ENCODE results near the gene NKRF. TPM values are rescaled to one million over a fixed set of nuclear protein-coding genes. Genes with fewer than 3 reads are reported as not detected.
A peak's percentile ranks its signal among the peaks of the same experiment; 100 is the strongest.

Gene NKRF
- total RNA-seq (16.1 and 16.2 TPM in 2 replicates), polyA plus RNA-seq (7.9 and 9.9 TPM in 2 replicates), polyA minus RNA-seq (7.5 and 7.8 TPM in 2 replicates)
- 8.4 TPM for total RNA-seq (2013)

DNA sequence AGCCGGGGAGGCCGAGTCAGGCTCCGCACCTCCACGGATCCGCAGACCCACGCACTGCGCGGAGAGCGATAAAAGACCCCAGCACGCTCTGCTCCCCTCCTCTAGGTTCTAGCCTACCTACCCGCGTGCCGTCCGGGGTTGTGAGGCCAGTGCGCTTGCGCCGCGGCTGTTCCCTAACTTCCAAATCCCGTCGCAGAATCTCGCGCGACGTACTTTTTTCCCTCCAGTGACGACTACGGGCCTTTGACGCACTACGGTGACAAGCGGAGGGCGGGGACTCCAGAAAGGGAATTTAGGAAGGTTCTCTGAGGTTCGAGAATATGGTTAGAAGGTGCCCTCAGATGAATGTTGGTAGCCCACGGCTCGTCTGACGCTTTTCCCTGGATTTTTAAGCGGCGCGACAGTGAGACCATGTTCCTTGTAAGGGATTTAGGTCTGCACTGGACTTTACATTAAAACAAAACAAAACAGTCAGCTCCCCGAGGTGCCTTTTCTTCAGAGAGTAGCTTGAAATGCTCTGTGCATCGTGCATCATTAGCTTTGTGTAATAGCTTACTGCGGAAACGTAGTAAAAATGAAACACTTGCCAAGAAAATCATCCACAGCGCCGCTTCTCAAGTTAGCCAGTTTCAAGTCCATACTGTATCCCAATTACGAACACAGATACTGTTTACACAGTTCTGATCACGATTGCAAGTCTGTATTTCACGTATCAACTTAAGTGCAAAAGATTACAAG is at the start of gene NKRF:
TSS of gene NKRF (minus strand) at position 145 of the 738 bp plus-strand sequence.
- Histone ChIP-seq H3K4me3 (ENCODE audit: control extremely low read depth in 1 of 5, extremely low read depth in 1 of 5, insufficient read depth in 1 of 5, low read depth in 2 of 5, low read length in 4 of 5) (peak within 1 kb of the TSS; percentile 54 to 86 (median 71)), H3K79me2 (ENCODE audit: control insufficient read depth, insufficient read depth, low read length) (peaks cover 23% of the 10 kb centered on the region), H3K9me3 (ENCODE audit: control extremely low read depth in 1 of 3, control insufficient read depth in 2 of 3, insufficient read depth in 1 of 3, low read length in 2 of 3) (no peaks in the 10 kb centered on the region), H3K27me3 (replicated peaks in 1 of 4; ENCODE audit: control extremely low read depth in 1 of 4, control insufficient read depth in 3 of 4, insufficient read depth in 4 of 4, low read length in 3 of 4) (no peaks in the 10 kb centered on the region), H4K20me1 (ENCODE audit: control insufficient read depth, insufficient read depth, low read length, poor library complexity, severe bottlenecking) (no peaks in the 10 kb centered on the region), H2AFZ (ENCODE audit: insufficient read depth, low read depth, low read length, poor library complexity, severe bottlenecking) (peak within 1 kb of the TSS; percentile 67), H3K4me1 (ENCODE audit: control insufficient read depth in 2 of 2, insufficient read depth in 2 of 2, low read length in 2 of 2) (peaks cover 12 to 29% of the 10 kb centered on the region in 2 donors), H3K36me3 (replicated peaks in 1 of 2; ENCODE audit: control extremely low read depth in 1 of 2, control insufficient read depth in 1 of 2, extremely low read depth in 1 of 2, insufficient read depth in 2 of 2, low read length in 1 of 2) (peaks cover 0 to 4% of the 10 kb centered on the region in 2 experiments), H3K4me2 (replicated peaks; ENCODE audit: low read depth, low read length, poor library complexity, severe bottlenecking) (peak within 1 kb of the TSS; percentile 73), H3K27ac (ENCODE audit: low read length in 2 of 2) (peak within 1 kb of the TSS; percentile 87 to 94), H3K9ac (ENCODE audit: low read length) (peak within 1 kb of the TSS; percentile 76)
- peak; percentile 94 for DNase-seq
- TF ChIP-seq EZH2 (IDR thresholded peaks at IDR 0.05; ENCODE audit: borderline replicate concordance, insufficient read depth, low read depth, low read length, poor library complexity, severe bottlenecking): no peak
- TF ChIP-seq, protein P1, sequence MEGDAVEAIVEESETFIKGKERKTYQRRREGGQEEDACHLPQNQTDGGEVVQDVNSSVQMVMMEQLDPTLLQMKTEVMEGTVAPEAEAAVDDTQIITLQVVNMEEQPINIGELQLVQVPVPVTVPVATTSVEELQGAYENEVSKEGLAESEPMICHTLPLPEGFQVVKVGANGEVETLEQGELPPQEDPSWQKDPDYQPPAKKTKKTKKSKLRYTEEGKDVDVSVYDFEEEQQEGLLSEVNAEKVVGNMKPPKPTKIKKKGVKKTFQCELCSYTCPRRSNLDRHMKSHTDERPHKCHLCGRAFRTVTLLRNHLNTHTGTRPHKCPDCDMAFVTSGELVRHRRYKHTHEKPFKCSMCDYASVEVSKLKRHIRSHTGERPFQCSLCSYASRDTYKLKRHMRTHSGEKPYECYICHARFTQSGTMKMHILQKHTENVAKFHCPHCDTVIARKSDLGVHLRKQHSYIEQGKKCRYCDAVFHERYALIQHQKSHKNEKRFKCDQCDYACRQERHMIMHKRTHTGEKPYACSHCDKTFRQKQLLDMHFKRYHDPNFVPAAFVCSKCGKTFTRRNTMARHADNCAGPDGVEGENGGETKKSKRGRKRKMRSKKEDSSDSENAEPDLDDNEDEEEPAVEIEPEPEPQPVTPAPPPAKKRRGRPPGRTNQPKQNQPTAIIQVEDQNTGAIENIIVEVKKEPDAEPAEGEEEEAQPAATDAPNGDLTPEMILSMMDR (IDR thresholded peaks at IDR 0.05): no peak
- Mint-ChIP-seq H3K4me1 (peaks cover 42% of the 10 kb centered on the region), H3K27ac (peak within 1 kb of the TSS; percentile 99), H3K9me3 (ENCODE audit: insufficient read depth) (no peaks in the 10 kb centered on the region), H3K27me3 (no peaks in the 10 kb centered on the region), H3K4me3 (peak within 1 kb of the TSS; percentile 97)
- intact Hi-C loops (cut with micrococcal nuclease): loop anchor here (1.0 to 5.0 kb wide), 5 partner anchors 12 to 186 kb away; partner anchors contain the start of genes RPL39 and SLC25A5
- WGBS (ENCODE audit: insufficient coverage): 11% methylated on average over 22 of the region's 46 CpGs
- CTCF ChIA-PET: interaction anchor here (0.8 to 1.8 kb wide), 7 partner anchors 10 to 152 kb away, joined by 3 to 16 read pairs (median 4); partner anchors contain the start of genes SOWAHD and UBE2A
- peak; percentile 77 for ATAC-seq (ENCODE audit: low read depth)
- POLR2A ChIA-PET: interaction anchor here (0.6 to 2.5 kb wide), 9 partner anchors 12 to 265 kb away, joined by 3 to 17 read pairs (median 4); partner anchors contain the start of genes RPL39, SOWAHD and UBE2A

DNA sequence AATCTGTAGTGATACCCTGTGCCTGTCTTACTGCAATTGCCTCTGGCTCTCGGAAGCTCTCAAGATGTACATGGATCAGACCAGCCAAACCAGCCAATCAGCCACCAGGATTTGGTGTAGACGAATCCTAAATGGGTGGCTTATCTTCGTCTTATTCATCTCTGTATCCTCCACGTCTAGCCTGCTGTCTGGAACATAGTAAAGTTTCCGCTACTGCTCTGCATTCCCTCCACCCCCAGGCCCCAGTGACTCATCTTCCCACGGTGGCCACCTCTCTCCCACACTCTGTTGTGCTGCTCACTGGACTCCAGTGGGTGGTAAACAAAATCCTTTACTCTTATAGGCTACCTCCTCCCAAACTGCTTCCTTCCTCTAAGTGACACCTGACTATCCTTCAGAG is 48.9 kb upstream of the NKRF start:
- POLR2A ChIA-PET: no interaction called here
- Histone ChIP-seq H3K27ac (ENCODE audit: low read length in 2 of 2) (peak overlapping the region in 1 of 2 donors; percentile 53), H3K36me3 (replicated peaks in 1 of 2; ENCODE audit: control extremely low read depth in 1 of 2, control insufficient read depth in 1 of 2, extremely low read depth in 1 of 2, insufficient read depth in 2 of 2, low read length in 1 of 2) (peaks cover 0 to 55% of the 10 kb centered on the region in 2 experiments), H3K79me2 (ENCODE audit: control insufficient read depth, insufficient read depth, low read length) (peaks cover 61% of the 10 kb centered on the region), H2AFZ (ENCODE audit: insufficient read depth, low read depth, low read length, poor library complexity, severe bottlenecking) (no peak overlapping the region), H3K4me1 (ENCODE audit: control insufficient read depth in 2 of 2, insufficient read depth in 2 of 2, low read length in 2 of 2) (no peaks in the 10 kb centered on the region), H4K20me1 (ENCODE audit: control insufficient read depth, insufficient read depth, low read length, poor library complexity, severe bottlenecking) (no peaks in the 10 kb centered on the region), H3K4me2 (replicated peaks; ENCODE audit: low read depth, low read length, poor library complexity, severe bottlenecking) (no peak overlapping the region), H3K27me3 (replicated peaks in 1 of 4; ENCODE audit: control extremely low read depth in 1 of 4, control insufficient read depth in 3 of 4, insufficient read depth in 4 of 4, low read length in 3 of 4) (no peaks in the 10 kb centered on the region), H3K4me3 (ENCODE audit: control extremely low read depth in 1 of 5, extremely low read depth in 1 of 5, insufficient read depth in 1 of 5, low read depth in 2 of 5, low read length in 4 of 5) (no peak overlapping the region), H3K9me3 (ENCODE audit: control extremely low read depth in 1 of 3, control insufficient read depth in 2 of 3, insufficient read depth in 1 of 3, low read length in 2 of 3) (no peaks in the 10 kb centered on the region), H3K9ac (ENCODE audit: low read length) (no peak overlapping the region)
- H3K4me3 Mint-ChIP-seq: no peak overlapping the region
- intact Hi-C loops (cut with micrococcal nuclease): no loop called here
- ATAC-seq (ENCODE audit: low read depth) (no peak), DNase-seq (no peak)
- CTCF ChIA-PET: interaction anchor here (1.2 kb wide), 1 partner anchor 74 kb away, joined by 6 read pairs; no protein-coding TSS in a partner anchor
- peaks cover 11% of the 10 kb centered on the region for H3K4me1 Mint-ChIP-seq
- peak overlapping the region; percentile 1 for H3K27ac Mint-ChIP-seq
- H3K27me3 Mint-ChIP-seq: no peaks in the 10 kb centered on the region
- 80% methylated on average over 1 of the region's 6 CpGs for WGBS (ENCODE audit: insufficient coverage)
- no peak for TF ChIP-seq EZH2 (IDR thresholded peaks at IDR 0.05; ENCODE audit: borderline replicate concordance, insufficient read depth, low read depth, low read length, poor library complexity, severe bottlenecking)
- TF ChIP-seq, protein P1 (IDR thresholded peaks at IDR 0.05): no peak
- H3K9me3 Mint-ChIP-seq (ENCODE audit: insufficient read depth): no peaks in the 10 kb centered on the region
